Keratinocyte (primary cell): ENCODE results near the gene ABCC4. TPM values are rescaled to one million over a fixed set of nuclear protein-coding genes. Genes with fewer than 3 reads are reported as not detected.

Experiments used
- DNase-seq: peaks from one replicate; pipeline ENCODE4 v3.0.0-alpha.2; 2011; ENCODE audit warnings: low read depth, missing footprints, low spot score
- FAIRE-seq: peaks from 2 replicates; lab custom pipeline; 2011; peaks lifted over from hg19 to GRCh38; lab: Jason Lieb, UNC
- H2AFZ ChIP-seq: 2 replicates; pipeline ENCODE4 v1.6.0; 2012; ENCODE audit warnings: low read length, control low read depth, inconsistent platforms; ENCODE audit not compliant: control insufficient read depth
- H3K27ac ChIP-seq: 2 replicates; pipeline ENCODE4 v1.5.1; 2011; ENCODE audit warnings: low read length; ENCODE audit not compliant: control insufficient read depth, insufficient read depth
- H3K27me3 ChIP-seq: 3 replicates; pipeline ENCODE4 v1.6.0; 2011; ENCODE audit warnings: low read length; ENCODE audit not compliant: control insufficient read depth, insufficient read depth; ENCODE audit errors: extremely low read depth
- H3K36me3 ChIP-seq, 2 experiments: 2 replicates in 1 of 2; 3 replicates in 1 of 2; pipeline ENCODE4 v1.5.1; 2011; ENCODE audit warnings: low read length in 2 of 2, mild to moderate bottlenecking in 1 of 2; ENCODE audit not compliant: control insufficient read depth in 2 of 2, insufficient read depth in 2 of 2; ENCODE audit errors: extremely low read depth in 1 of 2
- H3K4me1 ChIP-seq: 3 replicates; pipeline ENCODE4 v1.5.1; 2011; ENCODE audit warnings: low read length; ENCODE audit not compliant: control insufficient read depth, insufficient read depth; ENCODE audit errors: extremely low read depth
- H3K4me2 ChIP-seq: 3 replicates; pipeline ENCODE4 v1.6.0; 2011; ENCODE audit warnings: low read depth, low read length; ENCODE audit not compliant: control insufficient read depth, insufficient read depth; ENCODE audit errors: extremely low read depth
- H3K4me3 ChIP-seq, 3 experiments: fragments of 200-600 bp in 1 of 3; sonication (generic) in 1 of 3; 2 replicates in 2 of 3; 3 replicates in 1 of 3; pipeline ENCODE4 v1.5.1; 2011 to 2016; ENCODE audit warnings: low read length in 3 of 3, mild to moderate bottlenecking in 3 of 3, control low read depth in 2 of 3, inconsistent platforms in 1 of 3, low read depth in 1 of 3, mixed read lengths in 1 of 3, mixed run types in 1 of 3, moderate library complexity in 1 of 3; ENCODE audit not compliant: control insufficient read depth in 2 of 3, insufficient read depth in 2 of 3; ENCODE audit errors: extremely low read depth in 1 of 3
- H3K79me2 ChIP-seq: 2 replicates; pipeline ENCODE4 v1.6.0; 2012; ENCODE audit warnings: low read length; ENCODE audit not compliant: control insufficient read depth, insufficient read depth
- H3K9ac ChIP-seq: 3 replicates; pipeline ENCODE4 v1.6.0; 2011; ENCODE audit warnings: low read length; ENCODE audit not compliant: control insufficient read depth, insufficient read depth; ENCODE audit errors: extremely low read depth
- H3K9me1 ChIP-seq: 3 replicates; pipeline ENCODE4 v1.6.0; 2011; ENCODE audit warnings: low read length; ENCODE audit not compliant: control insufficient read depth, insufficient read depth; ENCODE audit errors: extremely low read depth
- H3K9me3 ChIP-seq: 2 replicates; pipeline ENCODE4 v1.5.1; 2012; ENCODE audit warnings: low read depth, low read length; ENCODE audit not compliant: control insufficient read depth
- H4K20me1 ChIP-seq: 3 replicates; pipeline ENCODE4 v1.6.0; 2011; ENCODE audit warnings: low read length; ENCODE audit not compliant: control insufficient read depth, insufficient read depth; ENCODE audit errors: extremely low read depth
- EZH2 ChIP-seq: IDR thresholded peaks from one replicate; pipeline ENCODE4 v1.6.1; 2012; ENCODE audit warnings: inconsistent platforms, mild to moderate bottlenecking, low read length, moderate library complexity
- dilution Hi-C: fragments of 300-500 bp; cut with MboI; formaldehyde crosslinking; loops from one replicate; pipeline ENCODE4 v1.7.0; 2020; ENCODE audit warnings: low sequenced_read_pairs; ENCODE audit not compliant: extremely low pct_ligation_motif_present
- polyA plus RNA-seq, 5 experiments: library from polyadenylated mRNA; depleted of rRNA in 3 of 5; stranded (reverse) in 3 of 5; stranded (forward) in 1 of 5; unstranded in 1 of 5; fragments of >200 nt; gene quantifications; 1 replicate in 1 of 5; 2 replicates in 3 of 5; 3 replicates in 1 of 5; pipeline versions ENCODE4 v1.2.1 to v1.2.3, GENCODE V29; 2011 to 2012; ENCODE audit warnings: missing spikeins in 2 of 5, low read depth in 1 of 5, low replicate concordance in 1 of 5
- TF ChIP-seq, protein P1 (sequence below), 3 experiments: IDR thresholded peaks in 1 of 3; conservative IDR thresholded peaks in 1 of 3; optimal IDR thresholded peaks in 1 of 3; 2 replicates in 2 of 3; 3 replicates in 1 of 3; pipeline versions ENCODE3 to v1.5.1; 2011; ENCODE audit warnings: low read length in 3 of 3, mild to moderate bottlenecking in 3 of 3, moderate library complexity in 2 of 3, control low read depth in 1 of 3, inconsistent platforms in 1 of 3; ENCODE audit not compliant: insufficient read depth in 2 of 3; ENCODE audit errors: extremely low read depth in 1 of 3

Gene ABCC4
- polyA plus RNA-seq, 1 donor (not counting 4 experiments of a cell fraction or from before 2014, with no cell fraction given) = 13.8 TPM

DNA sequence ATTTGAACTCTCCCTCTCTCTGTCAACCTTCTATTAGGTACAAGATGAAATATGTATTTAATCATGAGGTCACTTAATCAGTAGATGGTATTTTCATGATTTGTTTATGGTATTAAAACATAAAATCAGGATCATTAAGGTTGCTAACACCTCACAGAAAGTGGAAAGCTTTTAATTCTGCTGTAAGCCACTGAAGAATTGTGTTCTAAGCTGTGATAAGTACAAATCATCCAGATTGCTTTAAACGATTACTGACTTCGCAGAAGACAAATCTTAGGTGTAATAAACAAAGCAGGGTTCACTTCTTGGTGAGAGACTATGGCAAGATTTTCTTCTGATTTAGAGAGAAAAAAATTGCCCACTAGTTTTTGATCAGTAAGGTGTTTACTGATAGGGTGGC lies 214.5 kb downstream of the ABCC4 start:
- no peaks in the 10 kb centered on the region for H4K20me1 ChIP-seq
- H3K4me1 ChIP-seq = peaks cover 16% of the 10 kb centered on the region
- H3K36me3 ChIP-seq = no peaks in the 10 kb centered on the region
- no peaks in the 10 kb centered on the region for H3K27me3 ChIP-seq
- FAIRE-seq (no peak), DNase-seq (no peak)
- H3K9me3 ChIP-seq = no peaks in the 10 kb centered on the region
- dilution Hi-C loops = no loop called here
- H3K27ac ChIP-seq = no peak overlapping the region
- H3K9ac ChIP-seq = no peak overlapping the region
- no peaks in the 10 kb centered on the region for H3K9me1 ChIP-seq
- H3K4me2 ChIP-seq = no peak overlapping the region
- H2AFZ ChIP-seq = no peak overlapping the region
- no peak overlapping the region for H3K4me3 ChIP-seq
- no peaks in the 10 kb centered on the region for H3K79me2 ChIP-seq
- TF ChIP-seq, protein P1, sequence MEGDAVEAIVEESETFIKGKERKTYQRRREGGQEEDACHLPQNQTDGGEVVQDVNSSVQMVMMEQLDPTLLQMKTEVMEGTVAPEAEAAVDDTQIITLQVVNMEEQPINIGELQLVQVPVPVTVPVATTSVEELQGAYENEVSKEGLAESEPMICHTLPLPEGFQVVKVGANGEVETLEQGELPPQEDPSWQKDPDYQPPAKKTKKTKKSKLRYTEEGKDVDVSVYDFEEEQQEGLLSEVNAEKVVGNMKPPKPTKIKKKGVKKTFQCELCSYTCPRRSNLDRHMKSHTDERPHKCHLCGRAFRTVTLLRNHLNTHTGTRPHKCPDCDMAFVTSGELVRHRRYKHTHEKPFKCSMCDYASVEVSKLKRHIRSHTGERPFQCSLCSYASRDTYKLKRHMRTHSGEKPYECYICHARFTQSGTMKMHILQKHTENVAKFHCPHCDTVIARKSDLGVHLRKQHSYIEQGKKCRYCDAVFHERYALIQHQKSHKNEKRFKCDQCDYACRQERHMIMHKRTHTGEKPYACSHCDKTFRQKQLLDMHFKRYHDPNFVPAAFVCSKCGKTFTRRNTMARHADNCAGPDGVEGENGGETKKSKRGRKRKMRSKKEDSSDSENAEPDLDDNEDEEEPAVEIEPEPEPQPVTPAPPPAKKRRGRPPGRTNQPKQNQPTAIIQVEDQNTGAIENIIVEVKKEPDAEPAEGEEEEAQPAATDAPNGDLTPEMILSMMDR (optimal IDR thresholded peaks at IDR 0.05 in 1 of 3, IDR thresholded peaks at IDR 0.05 in 1 of 3, conservative IDR thresholded peaks at IDR 0.05 in 1 of 3; ENCODE audit: extremely low read depth in 1 of 3, insufficient read depth in 2 of 3, low read length in 3 of 3) = no peak
- TF ChIP-seq EZH2 = no peak

DNA sequence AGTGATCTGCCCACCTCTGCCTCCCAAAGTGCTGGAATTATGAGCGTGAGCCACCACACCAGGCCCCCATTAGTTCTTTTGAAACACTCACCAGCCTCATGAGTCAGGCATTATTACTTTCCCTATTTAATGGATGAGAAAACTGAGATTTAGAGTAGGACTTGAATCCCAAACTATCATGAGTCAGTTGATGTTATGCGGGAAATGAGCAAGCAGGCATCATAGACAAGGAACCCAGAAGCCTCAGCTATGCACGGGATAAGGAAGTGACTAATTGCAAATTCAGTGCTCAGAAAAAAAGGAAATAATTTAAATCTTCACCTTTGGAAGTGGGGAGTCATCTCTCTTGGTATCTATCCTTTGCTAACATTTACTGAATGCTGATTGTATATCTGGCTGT lies 217.5 kb downstream of the ABCC4 start:
- no peak for TF ChIP-seq EZH2
- no peaks in the 10 kb centered on the region for H3K27me3 ChIP-seq
- H4K20me1 ChIP-seq = no peaks in the 10 kb centered on the region
- H3K36me3 ChIP-seq = no peaks in the 10 kb centered on the region
- H3K9ac ChIP-seq = no peak overlapping the region
- peaks cover 16% of the 10 kb centered on the region for H3K4me1 ChIP-seq
- H3K9me3 ChIP-seq = no peaks in the 10 kb centered on the region
- dilution Hi-C loops = no loop called here
- no peaks in the 10 kb centered on the region for H3K79me2 ChIP-seq
- peak overlapping the region; percentile 10 for H3K27ac ChIP-seq
- H3K4me3 ChIP-seq = no peak overlapping the region
- H2AFZ ChIP-seq = no peak overlapping the region
- H3K9me1 ChIP-seq = no peaks in the 10 kb centered on the region
- peak; percentile 55 for DNase-seq
- FAIRE-seq = peak; percentile 83
- peak overlapping the region; percentile 2 for H3K4me2 ChIP-seq

DNA sequence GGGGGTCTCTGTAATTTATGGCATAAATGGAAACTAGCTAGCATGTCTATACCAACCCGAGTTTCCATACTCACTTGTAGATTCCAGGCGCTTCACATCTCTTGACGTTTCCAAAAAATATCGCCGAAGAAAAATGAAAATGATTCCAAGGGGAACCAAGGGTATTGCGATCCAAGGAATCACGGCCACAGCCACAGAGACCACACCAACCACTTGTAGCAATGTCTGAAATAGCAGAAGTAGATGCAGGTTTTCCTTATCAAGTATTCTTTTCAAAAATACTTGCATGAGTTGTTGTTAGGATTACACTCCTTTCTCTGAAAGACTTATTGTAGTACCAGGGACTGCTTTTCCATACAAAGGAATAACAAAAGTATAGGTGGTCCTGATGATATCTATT lies 218.2 kb downstream of the ABCC4 start:
- TF ChIP-seq, protein P1 (optimal IDR thresholded peaks at IDR 0.05 in 1 of 3, IDR thresholded peaks at IDR 0.05 in 1 of 3, conservative IDR thresholded peaks at IDR 0.05 in 1 of 3; ENCODE audit: extremely low read depth in 1 of 3, insufficient read depth in 2 of 3, low read length in 3 of 3) = no peak
- TF ChIP-seq EZH2 = no peak
- FAIRE-seq (no peak), DNase-seq (no peak)
- H2AFZ ChIP-seq = no peak overlapping the region
- H3K4me1 ChIP-seq = peaks cover 16% of the 10 kb centered on the region
- no peaks in the 10 kb centered on the region for H3K36me3 ChIP-seq
- no peak overlapping the region for H3K4me2 ChIP-seq
- no peak overlapping the region for H3K4me3 ChIP-seq
- no peak overlapping the region for H3K9ac ChIP-seq
- no peak overlapping the region for H3K27ac ChIP-seq
- H3K27me3 ChIP-seq = no peaks in the 10 kb centered on the region
- dilution Hi-C loops = no loop called here
- no peaks in the 10 kb centered on the region for H3K79me2 ChIP-seq
- H3K9me3 ChIP-seq = no peaks in the 10 kb centered on the region
- H4K20me1 ChIP-seq = no peaks in the 10 kb centered on the region
- no peaks in the 10 kb centered on the region for H3K9me1 ChIP-seq
